Measurements from ENCODE around the gene FGF10.

FGF10 gene

DNA sequence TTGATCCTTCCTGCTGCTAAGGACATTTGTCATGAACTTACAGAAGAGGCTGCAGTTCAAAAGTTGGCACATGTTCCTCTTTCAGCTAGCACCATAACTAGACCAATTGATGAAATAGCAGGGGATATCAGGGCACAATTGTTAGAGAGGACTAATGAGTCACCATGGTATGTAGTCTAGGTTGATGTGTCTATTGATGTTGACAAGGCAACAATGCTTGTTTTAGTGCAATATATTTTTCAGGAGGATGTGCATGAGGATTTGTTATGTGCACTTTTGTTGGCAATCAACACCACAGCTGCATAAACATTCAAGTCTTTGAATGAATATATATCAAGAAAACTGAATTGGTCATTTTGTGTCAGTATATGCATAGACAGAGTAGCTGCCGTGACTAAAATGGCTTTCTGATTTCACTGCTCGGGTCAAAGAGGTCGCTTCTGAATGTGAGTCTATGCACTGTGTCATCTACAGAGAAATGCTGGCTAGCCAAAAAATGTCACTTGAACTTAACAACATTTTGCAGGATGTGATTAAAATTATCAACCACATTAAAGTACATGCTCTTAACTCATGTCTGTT is 68.0 kb downstream of the FGF10 start:
- Histone ChIP-seq H3K9me3 (ENCODE audit: control insufficient read depth, low read length) (no peaks in the 10 kb centered on the region), H3K27ac (ENCODE audit: insufficient read depth, low read length, poor library complexity, severe bottlenecking) (no peak overlapping the region), H3K4me3 (ENCODE audit: insufficient read depth, low read depth, low read length, poor library complexity, severe bottlenecking) (no peak overlapping the region), H3K27me3 (replicated peaks; ENCODE audit: control insufficient read depth, insufficient read depth, low read length, poor library complexity, severe bottlenecking) (no peaks in the 10 kb centered on the region), H3K36me3 (ENCODE audit: control insufficient read depth, insufficient read depth, low read length) (no peaks in the 10 kb centered on the region), H3K4me1 (ENCODE audit: control insufficient read depth, insufficient read depth, low read length, poor library complexity, severe bottlenecking) (no peaks in the 10 kb centered on the region)
- no peak for DNase-seq

DNA sequence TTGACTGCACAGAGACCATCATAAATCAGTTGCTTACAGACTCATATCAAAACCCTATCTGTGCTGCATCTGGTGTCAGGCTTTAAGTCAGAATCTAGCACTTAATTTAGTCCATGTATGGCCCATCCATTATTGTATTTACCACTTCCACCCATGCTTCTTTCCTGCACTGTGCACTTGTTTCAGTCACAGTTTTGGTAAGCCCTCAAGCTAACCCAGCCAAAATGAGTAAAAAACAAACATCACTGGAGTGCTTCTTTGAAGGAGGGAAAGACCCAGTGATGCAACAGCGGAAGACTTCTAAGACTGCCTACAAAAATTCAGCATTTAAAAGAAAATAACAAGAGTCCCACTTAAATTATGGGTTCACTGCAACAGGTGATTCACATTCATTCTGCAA is 69.0 kb downstream of the FGF10 start:
- DNase-seq = no peak
- no peaks in the 10 kb centered on the region for H3K36me3 ChIP-seq (ENCODE audit: control insufficient read depth, insufficient read depth, low read length)
- no peak overlapping the region for H3K27ac ChIP-seq (ENCODE audit: insufficient read depth, low read length, poor library complexity, severe bottlenecking)
- no peaks in the 10 kb centered on the region for H3K4me1 ChIP-seq (ENCODE audit: control insufficient read depth, insufficient read depth, low read length, poor library complexity, severe bottlenecking)
- no peak overlapping the region for H3K4me3 ChIP-seq (ENCODE audit: insufficient read depth, low read depth, low read length, poor library complexity, severe bottlenecking)
- H3K27me3 ChIP-seq (replicated peaks; ENCODE audit: control insufficient read depth, insufficient read depth, low read length, poor library complexity, severe bottlenecking) = no peaks in the 10 kb centered on the region
- H3K9me3 ChIP-seq (ENCODE audit: control insufficient read depth, low read length) = no peaks in the 10 kb centered on the region

DNA sequence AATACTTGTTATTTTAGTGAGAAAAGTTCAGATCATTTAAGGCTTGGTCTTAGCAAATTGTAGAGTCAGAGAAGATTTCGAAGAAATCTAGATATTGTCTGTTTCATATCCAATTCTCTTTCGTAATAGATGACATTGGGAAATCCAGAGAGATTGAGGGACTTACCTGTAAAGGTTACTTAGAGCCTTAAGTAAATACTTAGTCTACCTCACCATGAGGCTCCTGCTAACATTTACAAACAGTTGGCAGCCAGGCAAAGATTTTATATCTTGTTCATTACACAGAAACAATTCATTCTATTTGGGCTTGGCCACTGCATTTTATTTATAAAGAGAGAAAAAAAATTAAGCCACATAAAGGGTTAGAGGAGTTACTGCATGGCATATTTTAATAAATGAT is 70.3 kb downstream of the FGF10 start:
- Histone ChIP-seq H3K4me3 (ENCODE audit: insufficient read depth, low read depth, low read length, poor library complexity, severe bottlenecking) (no peak overlapping the region), H3K27ac (ENCODE audit: insufficient read depth, low read length, poor library complexity, severe bottlenecking) (no peak overlapping the region), H3K9me3 (ENCODE audit: control insufficient read depth, low read length) (no peaks in the 10 kb centered on the region), H3K4me1 (ENCODE audit: control insufficient read depth, insufficient read depth, low read length, poor library complexity, severe bottlenecking) (no peaks in the 10 kb centered on the region), H3K27me3 (replicated peaks; ENCODE audit: control insufficient read depth, insufficient read depth, low read length, poor library complexity, severe bottlenecking) (no peaks in the 10 kb centered on the region), H3K36me3 (ENCODE audit: control insufficient read depth, insufficient read depth, low read length) (no peaks in the 10 kb centered on the region)
- no peak for DNase-seq

DNA sequence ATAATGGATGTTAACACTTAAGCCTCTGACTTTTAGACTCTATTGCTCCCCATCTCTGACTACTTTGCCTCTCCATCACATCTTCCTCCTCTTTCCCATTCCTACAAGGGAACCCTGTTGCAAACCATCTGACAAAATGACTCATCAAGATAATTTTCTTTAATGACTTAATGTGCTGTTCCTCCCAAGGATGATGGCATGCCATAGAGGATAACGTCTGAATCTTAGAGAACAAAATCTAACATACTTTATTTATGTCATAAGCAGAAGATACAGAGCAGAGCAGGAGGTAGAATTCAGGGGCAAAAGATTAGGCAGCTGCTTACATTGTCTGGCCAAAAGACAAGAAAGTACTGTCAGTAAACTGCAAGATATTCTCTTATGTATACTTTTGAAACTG is 76.8 kb downstream of the FGF10 start:
- Histone ChIP-seq H3K36me3 (ENCODE audit: control insufficient read depth, insufficient read depth, low read length) (no peaks in the 10 kb centered on the region), H3K4me3 (ENCODE audit: insufficient read depth, low read depth, low read length, poor library complexity, severe bottlenecking) (no peak overlapping the region), H3K27ac (ENCODE audit: insufficient read depth, low read length, poor library complexity, severe bottlenecking) (no peak overlapping the region), H3K9me3 (ENCODE audit: control insufficient read depth, low read length) (no peaks in the 10 kb centered on the region), H3K27me3 (replicated peaks; ENCODE audit: control insufficient read depth, insufficient read depth, low read length, poor library complexity, severe bottlenecking) (no peaks in the 10 kb centered on the region), H3K4me1 (ENCODE audit: control insufficient read depth, insufficient read depth, low read length, poor library complexity, severe bottlenecking) (no peaks in the 10 kb centered on the region)
- DNase-seq = no peak

DNA sequence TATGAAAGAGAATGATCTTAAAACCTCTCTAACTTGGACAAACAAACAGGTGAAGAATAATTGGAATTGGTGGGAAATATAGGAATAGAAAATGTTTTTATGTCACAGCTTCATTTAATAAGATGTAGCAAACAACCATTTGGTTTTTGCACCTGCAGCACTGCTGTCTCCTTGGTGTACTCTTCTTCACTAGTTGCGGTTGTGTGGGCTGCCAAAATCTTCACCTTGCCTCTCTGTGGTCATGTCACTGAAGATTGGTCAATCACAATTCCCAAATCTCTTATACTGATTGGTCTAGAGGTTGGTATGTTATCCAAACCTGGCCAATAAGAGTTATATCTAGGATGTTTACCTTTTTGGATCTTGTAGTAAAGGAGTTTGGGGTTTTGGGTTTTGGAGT is 88.7 kb downstream of the FGF10 start:
- H3K4me3 ChIP-seq (ENCODE audit: insufficient read depth, low read depth, low read length, poor library complexity, severe bottlenecking) = no peak overlapping the region
- no peak for DNase-seq
- H3K9me3 ChIP-seq (ENCODE audit: control insufficient read depth, low read length) = no peaks in the 10 kb centered on the region
- no peaks in the 10 kb centered on the region for H3K27me3 ChIP-seq (replicated peaks; ENCODE audit: control insufficient read depth, insufficient read depth, low read length, poor library complexity, severe bottlenecking)
- no peaks in the 10 kb centered on the region for H3K4me1 ChIP-seq (ENCODE audit: control insufficient read depth, insufficient read depth, low read length, poor library complexity, severe bottlenecking)
- H3K27ac ChIP-seq (ENCODE audit: insufficient read depth, low read length, poor library complexity, severe bottlenecking) = no peak overlapping the region
- no peaks in the 10 kb centered on the region for H3K36me3 ChIP-seq (ENCODE audit: control insufficient read depth, insufficient read depth, low read length)

DNA sequence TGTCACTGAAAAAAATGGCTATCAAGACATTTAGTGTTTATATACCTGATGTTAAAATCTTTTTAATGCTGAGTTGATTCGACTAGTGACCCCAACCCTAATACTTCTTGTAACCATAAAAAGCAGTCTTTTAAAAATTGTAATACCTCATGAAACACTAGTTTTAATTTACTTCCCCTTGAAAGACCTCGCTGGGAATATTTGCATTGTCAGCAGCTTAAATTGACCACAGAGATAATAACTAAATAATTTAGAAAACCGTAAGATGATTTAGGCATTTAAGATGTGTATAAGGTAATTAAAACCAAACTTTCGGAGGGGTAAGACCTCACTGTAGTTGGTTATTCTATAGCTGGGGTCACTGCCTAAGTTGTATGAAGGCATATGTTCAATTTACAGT is 89.8 kb downstream of the FGF10 start:
- Histone ChIP-seq H3K27ac (ENCODE audit: insufficient read depth, low read length, poor library complexity, severe bottlenecking) (no peak overlapping the region), H3K4me1 (ENCODE audit: control insufficient read depth, insufficient read depth, low read length, poor library complexity, severe bottlenecking) (no peaks in the 10 kb centered on the region), H3K36me3 (ENCODE audit: control insufficient read depth, insufficient read depth, low read length) (no peaks in the 10 kb centered on the region), H3K27me3 (replicated peaks; ENCODE audit: control insufficient read depth, insufficient read depth, low read length, poor library complexity, severe bottlenecking) (no peaks in the 10 kb centered on the region), H3K4me3 (ENCODE audit: insufficient read depth, low read depth, low read length, poor library complexity, severe bottlenecking) (no peak overlapping the region), H3K9me3 (ENCODE audit: control insufficient read depth, low read length) (no peaks in the 10 kb centered on the region)
- no peak for DNase-seq

DNA sequence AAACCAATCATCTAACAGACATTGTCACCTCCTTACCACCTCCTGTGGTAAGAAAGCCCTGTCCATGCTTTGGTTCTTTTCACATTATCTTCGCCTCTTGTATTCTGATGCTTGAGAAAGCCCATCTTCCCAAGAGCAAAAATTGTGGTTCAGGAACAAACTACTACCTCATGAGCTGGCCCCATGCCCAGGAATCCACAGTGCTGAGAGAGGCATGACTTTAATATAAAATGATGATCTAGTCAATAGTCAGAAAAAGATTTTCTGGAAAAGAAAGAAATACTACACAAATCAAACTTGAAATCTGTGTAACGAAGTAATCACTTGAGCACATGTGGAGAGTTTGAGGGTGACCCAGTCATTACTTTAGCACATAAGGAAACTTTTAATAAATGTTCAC is 94.7 kb downstream of the FGF10 start:
- H3K9me3 ChIP-seq (ENCODE audit: control insufficient read depth, low read length) = no peaks in the 10 kb centered on the region
- no peak overlapping the region for H3K4me3 ChIP-seq (ENCODE audit: insufficient read depth, low read depth, low read length, poor library complexity, severe bottlenecking)
- DNase-seq = no peak
- H3K27me3 ChIP-seq (replicated peaks; ENCODE audit: control insufficient read depth, insufficient read depth, low read length, poor library complexity, severe bottlenecking) = no peaks in the 10 kb centered on the region
- no peaks in the 10 kb centered on the region for H3K4me1 ChIP-seq (ENCODE audit: control insufficient read depth, insufficient read depth, low read length, poor library complexity, severe bottlenecking)
- H3K27ac ChIP-seq (ENCODE audit: insufficient read depth, low read length, poor library complexity, severe bottlenecking) = no peak overlapping the region
- H3K36me3 ChIP-seq (ENCODE audit: control insufficient read depth, insufficient read depth, low read length) = no peaks in the 10 kb centered on the region

DNA sequence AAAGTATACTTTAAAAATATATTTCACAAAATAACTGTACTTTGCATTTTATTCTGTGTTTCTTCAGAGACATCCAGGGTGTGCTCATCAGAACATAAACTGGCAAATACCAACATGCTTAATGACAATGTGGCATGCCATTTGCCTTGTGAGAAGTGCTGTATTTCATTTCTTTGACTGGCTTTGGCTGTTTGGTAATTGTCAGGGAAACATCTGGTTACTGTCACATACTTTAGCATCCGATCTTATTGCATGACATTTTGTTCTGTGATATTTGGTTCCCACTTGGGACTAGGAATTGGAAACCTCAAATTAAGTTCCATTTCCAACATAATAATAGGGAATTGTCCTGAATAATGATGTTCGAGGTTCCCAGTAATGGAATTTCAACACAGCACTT is 96.5 kb downstream of the FGF10 start:
- H3K36me3 ChIP-seq (ENCODE audit: control insufficient read depth, insufficient read depth, low read length) = no peaks in the 10 kb centered on the region
- no peaks in the 10 kb centered on the region for H3K9me3 ChIP-seq (ENCODE audit: control insufficient read depth, low read length)
- no peaks in the 10 kb centered on the region for H3K4me1 ChIP-seq (ENCODE audit: control insufficient read depth, insufficient read depth, low read length, poor library complexity, severe bottlenecking)
- no peak overlapping the region for H3K4me3 ChIP-seq (ENCODE audit: insufficient read depth, low read depth, low read length, poor library complexity, severe bottlenecking)
- H3K27me3 ChIP-seq (replicated peaks; ENCODE audit: control insufficient read depth, insufficient read depth, low read length, poor library complexity, severe bottlenecking) = no peaks in the 10 kb centered on the region
- no peak for DNase-seq
- H3K27ac ChIP-seq (ENCODE audit: insufficient read depth, low read length, poor library complexity, severe bottlenecking) = no peak overlapping the region

DNA sequence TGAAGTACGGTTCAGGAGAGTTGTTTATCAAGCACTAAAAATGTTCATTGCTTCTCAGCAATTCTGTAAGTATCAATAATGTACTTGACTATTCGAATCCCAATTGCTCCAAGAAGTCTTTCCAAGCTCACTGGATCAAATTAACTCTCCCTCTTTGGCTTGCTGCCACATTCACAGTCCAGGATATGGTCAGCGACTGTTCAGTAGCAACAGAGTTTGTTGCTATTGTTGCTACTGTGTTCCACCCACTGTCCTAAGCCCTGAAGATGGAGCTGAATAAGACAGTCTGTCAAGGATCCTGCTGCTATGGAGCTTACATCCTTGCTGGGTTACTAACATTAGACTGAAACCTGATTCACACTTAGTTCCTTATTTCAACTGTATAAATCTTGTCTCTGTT is 110.8 kb downstream of the FGF10 start:
- no peaks in the 10 kb centered on the region for H3K4me1 ChIP-seq (ENCODE audit: control insufficient read depth, insufficient read depth, low read length, poor library complexity, severe bottlenecking)
- H3K36me3 ChIP-seq (ENCODE audit: control insufficient read depth, insufficient read depth, low read length) = no peaks in the 10 kb centered on the region
- no peak overlapping the region for H3K27ac ChIP-seq (ENCODE audit: insufficient read depth, low read length, poor library complexity, severe bottlenecking)
- H3K9me3 ChIP-seq (ENCODE audit: control insufficient read depth, low read length) = no peaks in the 10 kb centered on the region
- H3K4me3 ChIP-seq (ENCODE audit: insufficient read depth, low read depth, low read length, poor library complexity, severe bottlenecking) = no peak overlapping the region
- DNase-seq = no peak
- no peaks in the 10 kb centered on the region for H3K27me3 ChIP-seq (replicated peaks; ENCODE audit: control insufficient read depth, insufficient read depth, low read length, poor library complexity, severe bottlenecking)

DNA sequence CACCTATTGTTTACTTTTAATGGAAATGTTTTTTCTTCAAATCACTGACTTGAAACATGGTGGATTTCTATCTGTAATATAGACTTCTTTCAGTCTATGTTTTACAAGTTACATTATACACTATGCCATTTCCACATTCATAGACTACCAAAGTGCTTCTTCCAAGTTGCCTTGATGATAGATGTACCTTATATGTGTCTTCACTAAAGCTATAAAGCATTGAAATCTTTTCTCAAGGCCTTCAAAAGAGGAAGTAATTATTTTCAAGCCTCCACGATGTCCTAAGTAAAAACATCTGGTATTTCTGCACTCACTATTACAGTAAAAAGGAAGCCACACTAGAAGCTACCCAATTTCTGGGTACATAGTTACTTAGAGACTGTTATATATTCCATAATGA is 113.3 kb downstream of the FGF10 start:
- Histone ChIP-seq H3K9me3 (ENCODE audit: control insufficient read depth, low read length) (no peaks in the 10 kb centered on the region), H3K36me3 (ENCODE audit: control insufficient read depth, insufficient read depth, low read length) (no peaks in the 10 kb centered on the region), H3K4me1 (ENCODE audit: control insufficient read depth, insufficient read depth, low read length, poor library complexity, severe bottlenecking) (no peaks in the 10 kb centered on the region), H3K27ac (ENCODE audit: insufficient read depth, low read length, poor library complexity, severe bottlenecking) (no peak overlapping the region), H3K27me3 (replicated peaks; ENCODE audit: control insufficient read depth, insufficient read depth, low read length, poor library complexity, severe bottlenecking) (no peaks in the 10 kb centered on the region), H3K4me3 (ENCODE audit: insufficient read depth, low read depth, low read length, poor library complexity, severe bottlenecking) (no peak overlapping the region)
- no peak for DNase-seq

DNA sequence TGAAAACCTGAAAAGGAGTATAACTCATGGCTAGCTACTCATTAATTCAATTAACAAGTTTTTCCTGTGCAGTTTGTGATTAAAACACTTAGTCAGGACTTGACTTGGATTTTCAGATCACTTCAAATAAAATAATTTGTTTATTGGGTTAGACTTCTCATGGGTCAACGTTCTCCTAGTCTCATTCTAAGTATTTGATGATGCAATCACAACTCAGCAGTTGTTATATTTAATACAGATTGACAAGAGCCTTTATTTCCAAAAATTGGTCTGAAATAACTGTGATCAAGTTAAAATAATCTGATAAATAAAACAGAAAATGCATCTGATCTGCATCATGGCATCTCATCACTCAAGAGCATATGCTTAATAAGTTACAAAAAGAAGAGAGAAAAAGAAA is 113.9 kb downstream of the FGF10 start:
- no peak for DNase-seq
- no peak overlapping the region for H3K27ac ChIP-seq (ENCODE audit: insufficient read depth, low read length, poor library complexity, severe bottlenecking)
- no peaks in the 10 kb centered on the region for H3K4me1 ChIP-seq (ENCODE audit: control insufficient read depth, insufficient read depth, low read length, poor library complexity, severe bottlenecking)
- no peaks in the 10 kb centered on the region for H3K27me3 ChIP-seq (replicated peaks; ENCODE audit: control insufficient read depth, insufficient read depth, low read length, poor library complexity, severe bottlenecking)
- H3K4me3 ChIP-seq (ENCODE audit: insufficient read depth, low read depth, low read length, poor library complexity, severe bottlenecking) = no peak overlapping the region
- no peaks in the 10 kb centered on the region for H3K36me3 ChIP-seq (ENCODE audit: control insufficient read depth, insufficient read depth, low read length)
- no peaks in the 10 kb centered on the region for H3K9me3 ChIP-seq (ENCODE audit: control insufficient read depth, low read length)

All from effector memory CD4-positive, alpha-beta T cell (primary cell).